Measurements from ENCODE around the gene ZNF385D.

The ZNF385D gene

GRCh38 chr3:21585216-21585740 lies 165.7 kb downstream of the ZNF385D start:
- DNase-seq, result no peak

GRCh38 chr3:21573291-21573690 lies 177.7 kb downstream of the ZNF385D start:
- no peak for DNase-seq

DNA sequence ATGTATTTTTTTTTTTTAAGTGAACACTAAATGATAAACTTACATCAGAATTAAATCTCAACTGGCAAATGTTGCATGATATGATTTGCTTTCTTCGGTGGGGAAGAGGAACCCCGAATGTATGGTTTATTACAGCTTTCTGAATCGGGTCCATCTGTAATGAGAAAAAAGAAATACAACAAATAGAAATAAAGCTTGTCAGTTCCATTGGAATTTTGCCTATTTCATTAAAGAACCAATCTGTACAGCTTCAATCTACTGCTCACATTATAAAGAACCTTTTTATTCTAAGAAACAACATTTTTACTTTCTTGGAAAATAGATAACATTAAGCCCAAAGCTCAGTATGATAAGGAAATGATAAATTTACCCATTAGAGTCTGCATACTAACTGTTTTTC lies 186.5 kb downstream of the ZNF385D start:
- DNase-seq, result no peak

- DNase-seq, result no peak
Observed at GRCh38 chr3:21562243-21562642, 188.8 kb downstream of the ZNF385D start.

GRCh38 chr3:21561472-21561871 lies 189.5 kb downstream of the ZNF385D start:
- no peak for DNase-seq

- DNase-seq, result no peak
Observed at GRCh38 chr3:21551019-21551418, 200.0 kb downstream of the ZNF385D start.

GRCh38 chr3:21544076-21544462 lies 206.9 kb downstream of the ZNF385D start:
- no peak for DNase-seq

- DNase-seq, result no peak
Observed at GRCh38 chr3:21543380-21544075, 207.5 kb downstream of the ZNF385D start.

- DNase-seq, result no peak
Observed at GRCh38 chr3:21542656-21543379, 208.2 kb downstream of the ZNF385D start.

DNA sequence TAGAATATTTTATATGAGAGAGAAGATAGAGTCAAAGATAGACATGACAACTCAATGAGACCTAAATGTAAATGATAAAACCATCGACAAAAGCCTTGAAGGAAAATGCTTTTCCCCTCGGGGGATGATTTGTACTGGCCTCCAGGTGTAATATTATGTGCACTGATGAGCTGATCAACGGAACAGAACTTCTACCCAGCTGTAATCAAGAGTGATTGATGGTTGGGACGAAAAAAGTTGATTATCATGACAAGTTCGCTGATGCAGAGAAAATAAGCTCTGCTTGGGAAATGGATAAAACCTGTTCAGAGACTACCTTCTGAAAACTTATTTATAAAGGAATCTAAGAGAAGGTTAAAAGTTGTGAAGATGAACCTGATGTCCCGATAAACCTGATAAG lies 210.7 kb downstream of the ZNF385D start:
- no peak for DNase-seq

- DNase-seq, result no peak
Observed at GRCh38 chr3:21534462-21534861, 216.5 kb downstream of the ZNF385D start.

GRCh38 chr3:21533002-21533401 lies 218.0 kb downstream of the ZNF385D start:
- DNase-seq, result no peak

- DNase-seq, result no peak
Observed at GRCh38 chr3:21531909-21532308, 219.1 kb downstream of the ZNF385D start.

DNA sequence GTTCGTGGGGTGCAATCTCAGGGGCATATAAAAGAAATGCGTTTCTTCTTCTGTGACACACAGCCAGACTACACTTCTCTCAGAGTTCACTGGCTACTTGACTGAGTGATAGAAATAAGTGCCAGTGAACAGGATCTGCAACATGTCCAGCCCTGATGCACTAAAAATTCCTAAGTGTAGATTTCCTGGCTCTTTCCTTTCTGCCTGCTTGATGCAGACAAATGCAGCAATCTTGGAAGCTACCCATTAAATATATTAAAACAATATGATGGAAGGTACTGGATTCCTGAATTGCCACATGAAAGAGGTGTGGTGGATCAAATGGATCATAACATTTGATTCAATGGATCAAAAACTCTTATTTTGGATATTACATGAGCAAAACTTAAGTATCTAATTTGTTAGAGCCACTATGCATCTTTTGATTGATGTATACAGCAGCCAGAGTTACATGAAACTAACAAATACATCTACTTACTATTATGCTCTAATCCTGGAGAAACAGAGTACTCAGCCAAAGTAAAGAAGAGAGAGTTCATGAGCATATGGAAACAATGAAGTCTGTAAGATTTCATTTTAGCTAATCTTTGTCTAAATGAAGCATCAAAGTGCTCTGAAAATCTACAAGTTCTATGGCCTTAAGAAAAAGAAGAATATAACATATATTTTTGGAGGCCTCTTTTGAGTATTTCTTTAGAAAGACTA lies 222.6 kb downstream of the ZNF385D start:
- DNase-seq, result no peak

GRCh38 chr3:21526461-21526860 lies 224.5 kb downstream of the ZNF385D start:
- DNase-seq, result no peak

- no peak for DNase-seq
Observed at GRCh38 chr3:21524133-21524532, 226.9 kb downstream of the ZNF385D start.

GRCh38 chr3:21520106-21520963 lies 230.7 kb downstream of the ZNF385D start:
- no peak for DNase-seq

DNA sequence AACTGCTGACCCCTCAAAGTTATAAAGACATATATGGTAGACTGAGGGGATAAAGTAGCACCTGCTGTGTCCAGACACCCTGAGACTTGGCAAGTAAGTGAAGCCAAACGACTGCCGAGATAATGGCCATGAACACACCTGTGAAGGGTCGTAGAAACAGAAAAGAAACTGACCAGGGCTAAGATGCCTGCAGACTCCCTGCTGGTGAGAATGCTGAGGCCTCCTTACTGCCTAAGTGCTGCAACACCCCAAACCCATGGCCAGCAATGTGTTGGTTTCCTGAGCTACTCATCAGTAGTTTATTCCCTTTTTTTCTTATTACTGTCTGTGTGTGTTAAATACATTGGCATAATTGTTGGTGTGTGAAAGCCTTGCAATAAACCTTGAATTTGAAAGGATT lies 233.8 kb downstream of the ZNF385D start:
- DNase-seq, result no peak

GRCh38 chr3:21515417-21515816 lies 235.6 kb downstream of the ZNF385D start:
- DNase-seq, result no peak

DNA sequence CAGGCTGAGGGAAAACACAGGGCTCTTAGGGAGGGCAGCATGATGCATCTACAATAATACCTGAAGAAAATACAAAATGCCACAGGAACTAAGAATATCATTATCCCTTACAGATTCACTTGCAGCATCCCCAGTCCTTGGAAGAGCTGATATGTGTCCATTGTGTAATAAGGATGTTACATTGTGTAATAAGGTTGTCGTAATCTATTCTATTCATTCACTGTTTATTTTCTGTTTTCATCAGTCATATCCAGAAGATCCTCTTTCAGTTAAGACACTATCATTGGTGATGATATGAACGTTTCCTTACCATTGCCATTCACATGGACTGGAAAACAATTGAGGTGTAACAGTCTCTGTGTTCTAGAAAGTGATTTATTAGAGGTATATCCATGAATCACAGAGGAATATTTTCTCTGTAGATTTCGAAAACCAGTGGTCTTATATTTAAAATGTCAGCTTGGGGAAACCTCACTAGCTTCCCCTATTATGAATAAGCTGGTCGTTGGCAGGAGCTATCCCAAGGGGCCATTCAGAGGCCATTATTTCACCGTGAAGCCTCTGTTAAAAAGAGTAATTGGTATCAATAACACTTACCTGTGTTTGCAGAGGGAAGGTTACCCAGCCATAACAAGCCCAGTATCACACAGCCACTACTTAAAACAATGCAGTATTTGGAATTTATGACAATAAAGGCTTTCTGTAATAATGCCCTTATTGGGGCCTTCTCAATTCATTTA lies 241.1 kb downstream of the ZNF385D start:
- no peak for DNase-seq

- DNase-seq, result no peak
Observed at GRCh38 chr3:21508246-21508645, 242.8 kb downstream of the ZNF385D start.
